HG03571 (cell line): Measurements from ENCODE around the gene KCNK17.
A peak's percentile ranks its signal among the peaks of the same experiment; 100 is the strongest.

ENCODE experiments used
- ATAC-seq: cut with Tn5 transposase; IDR thresholded peaks from one replicate; pipeline ENCODE4 v1.9.1; 2021; ENCODE audit not compliant: unreplicated experiment

The KCNK17 gene

GRCh38 chr6:39314273-39314795, at the start of gene KCNK17:
Gene KCNK17, minus strand, starts transcription at chr6:39314419. Its CDS starts 99 bp downstream, at chr6:39314320.
- ATAC-seq = no peak

- ATAC-seq = no peak
Observed at GRCh38 chr6:39363280-39363679, 49.1 kb upstream of the KCNK17 start.

- no peak for ATAC-seq
Observed at GRCh38 chr6:39362487-39362865, 48.3 kb upstream of the KCNK17 start.

- no peak for ATAC-seq
Observed at GRCh38 chr6:39361657-39362486, 47.7 kb upstream of the KCNK17 start.

- no peak for ATAC-seq
Observed at GRCh38 chr6:39360378-39360777, 46.2 kb upstream of the KCNK17 start.

- no peak for ATAC-seq
Observed at GRCh38 chr6:39357998-39358686, 43.9 kb upstream of the KCNK17 start.

GRCh38 chr6:39353698-39354315, 39.6 kb upstream of the KCNK17 start:
- ATAC-seq = no peak

- ATAC-seq = no peak
Observed at GRCh38 chr6:39350723-39351505, 36.7 kb upstream of the KCNK17 start.

- ATAC-seq = no peak
Observed at GRCh38 chr6:39348740-39349139, 34.5 kb upstream of the KCNK17 start.

- ATAC-seq = no peak
Observed at GRCh38 chr6:39347906-39348585, 33.8 kb upstream of the KCNK17 start.

GRCh38 chr6:39347206-39347605, 33.0 kb upstream of the KCNK17 start:
- ATAC-seq = no peak

GRCh38 chr6:39344821-39345280, 30.6 kb upstream of the KCNK17 start:
- ATAC-seq = no peak

GRCh38 chr6:39343396-39343870, 29.2 kb upstream of the KCNK17 start:
- ATAC-seq = no peak

GRCh38 chr6:39342692-39343395, 28.6 kb upstream of the KCNK17 start:
- ATAC-seq = peak; percentile 58

GRCh38 chr6:39341937-39342336, 27.7 kb upstream of the KCNK17 start:
- ATAC-seq = no peak

- ATAC-seq = no peak
Observed at GRCh38 chr6:39341352-39341751, 27.1 kb upstream of the KCNK17 start.

GRCh38 chr6:39339868-39340550, 25.8 kb upstream of the KCNK17 start:
- ATAC-seq = no peak

- ATAC-seq = no peak
Observed at GRCh38 chr6:39339096-39339867, 25.1 kb upstream of the KCNK17 start.
